ENCODE results near the gene ZNF212.

- TF ChIP-seq CTCF (conservative IDR thresholded peaks at IDR 0.05; ENCODE audit: low read depth, low read length) (no peak), EZH2 (IDR thresholded peaks at IDR 0.05; ENCODE audit: low read length, unreplicated experiment) (no peak)
These were observed 64.6 kb downstream of the ZNF212 start for GRCh38 chr7:149304006-149304405.

Data from PC-3 (cell line).